ENCODE data around the gene PEX11G.

DNA sequence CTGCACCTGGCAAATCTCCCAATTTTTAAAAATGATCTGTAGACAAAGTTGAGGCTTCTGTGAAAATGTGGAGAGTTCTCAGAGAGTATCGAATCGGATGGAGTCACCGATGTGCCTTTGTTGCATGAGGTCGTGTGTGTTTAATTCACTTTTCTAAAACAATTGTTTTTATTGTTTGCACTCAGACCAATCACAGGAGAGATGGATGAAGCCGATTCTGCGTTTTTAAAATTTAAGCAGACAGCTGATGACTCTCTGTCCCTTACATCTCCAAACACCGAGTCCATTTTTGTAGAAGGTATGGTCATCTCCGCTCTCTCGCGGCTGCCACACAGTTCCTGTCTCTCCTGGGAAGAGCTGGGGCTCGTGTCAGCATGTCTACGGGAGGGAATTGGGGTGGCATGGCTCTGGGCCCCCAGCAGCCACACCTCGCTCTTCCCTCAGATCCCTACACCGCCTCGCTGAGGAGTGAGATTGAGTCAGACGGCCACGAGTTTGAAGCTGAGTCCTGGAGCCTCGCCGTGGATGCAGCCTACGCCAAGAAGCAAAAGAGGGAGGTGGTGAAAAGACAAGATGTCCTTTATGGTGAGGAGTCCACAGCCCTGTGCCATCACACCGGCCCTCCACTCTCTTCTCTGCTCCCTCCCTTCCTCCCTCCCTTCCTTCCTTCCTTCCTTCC is 47.2 kb downstream of the PEX11G start:
- TF ChIP-seq, protein P1, sequence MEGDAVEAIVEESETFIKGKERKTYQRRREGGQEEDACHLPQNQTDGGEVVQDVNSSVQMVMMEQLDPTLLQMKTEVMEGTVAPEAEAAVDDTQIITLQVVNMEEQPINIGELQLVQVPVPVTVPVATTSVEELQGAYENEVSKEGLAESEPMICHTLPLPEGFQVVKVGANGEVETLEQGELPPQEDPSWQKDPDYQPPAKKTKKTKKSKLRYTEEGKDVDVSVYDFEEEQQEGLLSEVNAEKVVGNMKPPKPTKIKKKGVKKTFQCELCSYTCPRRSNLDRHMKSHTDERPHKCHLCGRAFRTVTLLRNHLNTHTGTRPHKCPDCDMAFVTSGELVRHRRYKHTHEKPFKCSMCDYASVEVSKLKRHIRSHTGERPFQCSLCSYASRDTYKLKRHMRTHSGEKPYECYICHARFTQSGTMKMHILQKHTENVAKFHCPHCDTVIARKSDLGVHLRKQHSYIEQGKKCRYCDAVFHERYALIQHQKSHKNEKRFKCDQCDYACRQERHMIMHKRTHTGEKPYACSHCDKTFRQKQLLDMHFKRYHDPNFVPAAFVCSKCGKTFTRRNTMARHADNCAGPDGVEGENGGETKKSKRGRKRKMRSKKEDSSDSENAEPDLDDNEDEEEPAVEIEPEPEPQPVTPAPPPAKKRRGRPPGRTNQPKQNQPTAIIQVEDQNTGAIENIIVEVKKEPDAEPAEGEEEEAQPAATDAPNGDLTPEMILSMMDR (IDR thresholded peaks at IDR 0.05; ENCODE audit: low read length) = no peak
- no peak for TF ChIP-seq EZH2 (optimal IDR thresholded peaks at IDR 0.05; ENCODE audit: low read depth, low read length)

All from MM.1S (cell line).